Breast epithelium (tissue), 4 donors: ENCODE data around the gene DIP2B. TPM values are rescaled to one million over a fixed set of nuclear protein-coding genes. Genes with fewer than 3 reads are reported as not detected.

Source experiments
- DNase-seq, 2 donors: peaks; one replicate each; pipeline ENCODE4 v3.0.0-alpha.2; 2019; ENCODE audit warnings: low spot score in 2 of 2
- H3K27ac ChIP-seq, 2 donors: fragments of 200-600 bp; sonication (generic) in 1 of 2; one replicate each; pipeline ENCODE4 v1.5.1; 2016 to 2019; ENCODE audit warnings: mild to moderate bottlenecking in 1 of 2
- H3K27me3 ChIP-seq, 2 donors: fragments of 200-600 bp; sonication (generic) in 1 of 2; one replicate each; pipeline versions ENCODE4 v1.5.1 to v1.6.0; 2017 to 2019; ENCODE audit warnings: control low read depth in 1 of 2, mild to moderate bottlenecking in 1 of 2
- H3K36me3 ChIP-seq: fragments of 200-600 bp; one replicate; pipeline ENCODE4 v1.5.1; 2019
- H3K4me1 ChIP-seq, 2 donors: fragments of 200-600 bp; sonication (generic); one replicate each; pipeline ENCODE4 v1.5.1; 2016 to 2019; ENCODE audit warnings: control low read depth in 1 of 2
- H3K4me3 ChIP-seq, 3 donors: fragments of 200-600 bp; sonication (generic); 1 replicate in 2 of 3; 2 replicates in 1 of 3; pipeline ENCODE4 v1.5.1; 2016 to 2019; ENCODE audit warnings: mild to moderate bottlenecking in 3 of 3, moderate library complexity in 2 of 3
- H3K9me3 ChIP-seq, 2 donors: fragments of 200-600 bp; sonication (generic) in 1 of 2; one replicate each; pipeline ENCODE4 v1.5.1; 2016 to 2019; ENCODE audit warnings: control low read depth in 1 of 2
- CTCF ChIP-seq, 3 donors: fragments of 450-650 bp; IDR thresholded peaks; one replicate each; pipeline ENCODE4 v1.5.1; 2016 to 2017; ENCODE audit warnings: antibody characterized with exemption in 3 of 3, mild to moderate bottlenecking in 3 of 3, moderate library complexity in 3 of 3
- POLR2A ChIP-seq: fragments of 450-650 bp; IDR thresholded peaks from one replicate; pipeline ENCODE4 v1.6.1; 2016; ENCODE audit warnings: antibody characterized with exemption, mild to moderate bottlenecking, moderate library complexity
- POLR2AphosphoS5 ChIP-seq, 3 donors: sonication (generic); formaldehyde crosslinking; IDR thresholded peaks; one replicate each; pipeline ENCODE4 v1.6.1; 2017; ENCODE audit warnings: antibody characterized with exemption in 3 of 3
- intact Hi-C: fragments of 100-400 bp; cut with DNase I; formaldehyde crosslinking; loops from one replicate; pipeline ENCODE4 v1.15.1; 2023; ENCODE audit warnings: low total_unique reads
- total RNA-seq, 3 donors: library from RNA; depleted of rRNA; stranded (reverse); fragments of >200 nt; gene quantifications; one replicate each; pipeline ENCODE4 v1.1.0, GENCODE V29; 2016

Gene DIP2B
- total RNA-seq, 3 donors from 2014 or later: 26.6 to 44.8 (median 33.4) TPM

DNA sequence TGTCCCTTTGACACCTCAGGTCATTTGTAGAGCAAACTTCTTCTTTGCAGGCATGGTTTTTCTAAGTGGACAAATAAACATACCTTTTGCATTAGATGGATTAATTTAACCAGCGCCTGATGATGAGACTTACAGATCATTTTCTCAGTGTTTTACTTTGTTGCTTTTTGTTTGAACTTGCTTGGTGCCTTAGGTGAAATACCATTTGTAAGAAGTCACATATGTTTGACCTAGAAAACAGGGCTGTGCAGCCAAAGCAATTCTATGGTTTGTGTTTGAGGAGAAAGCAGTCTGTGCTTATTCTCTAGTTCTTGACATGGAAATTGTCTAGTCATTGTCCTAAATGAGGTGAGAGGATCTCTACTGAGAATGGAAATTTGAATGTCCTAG lies 111.1 kb downstream of the DIP2B start:
- Histone ChIP-seq H3K36me3 (no peaks in the 10 kb centered on the region), H3K27ac (peak overlapping the region; percentile 56 to 73), H3K27me3 (no peaks in the 10 kb centered on the region), H3K4me3 (no peak overlapping the region), H3K9me3 (no peaks in the 10 kb centered on the region), H3K4me1 (peaks cover 0 to 17% of the 10 kb centered on the region in 2 donors)
- intact Hi-C loops: no loop called here
- TF ChIP-seq POLR2A (no peak), POLR2AphosphoS5 (IDR thresholded peaks at IDR 0.05) (no peak)
- peak in 1 of 2 donors; percentile 41 for DNase-seq

GRCh38 chr12:50617657-50618056 lies 112.9 kb downstream of the DIP2B start:
- no peak for DNase-seq
- intact Hi-C loops: no loop called here
- no peaks in the 10 kb centered on the region for H3K36me3 ChIP-seq
- peak overlapping the region; percentile 56 to 73 for H3K27ac ChIP-seq
- no peaks in the 10 kb centered on the region for H3K27me3 ChIP-seq
- TF ChIP-seq POLR2A (no peak), CTCF (IDR thresholded peaks at IDR 0.05) (no peak), POLR2AphosphoS5 (IDR thresholded peaks at IDR 0.05) (no peak)
- H3K9me3 ChIP-seq: no peaks in the 10 kb centered on the region
- H3K4me3 ChIP-seq: no peak overlapping the region
- H3K4me1 ChIP-seq: peaks cover 0 to 18% of the 10 kb centered on the region in 2 donors

- no peaks in the 10 kb centered on the region for H3K9me3 ChIP-seq
- H3K27ac ChIP-seq: peak overlapping the region; percentile 54 to 65
- no peaks in the 10 kb centered on the region for H3K27me3 ChIP-seq
- no peak for DNase-seq
- TF ChIP-seq POLR2AphosphoS5 (IDR thresholded peaks at IDR 0.05): peak in 1 of 3 donors; percentile 6
- TF ChIP-seq POLR2A: no peak
- TF ChIP-seq CTCF (IDR thresholded peaks at IDR 0.05): no peak
- H3K4me1 ChIP-seq: peaks cover 0 to 18% of the 10 kb centered on the region in 2 donors
- intact Hi-C loops: no loop called here
- H3K4me3 ChIP-seq: no peak overlapping the region
- no peaks in the 10 kb centered on the region for H3K36me3 ChIP-seq
Measured at GRCh38 chr12:50618864-50619609, 114.3 kb downstream of the DIP2B start.

DNA sequence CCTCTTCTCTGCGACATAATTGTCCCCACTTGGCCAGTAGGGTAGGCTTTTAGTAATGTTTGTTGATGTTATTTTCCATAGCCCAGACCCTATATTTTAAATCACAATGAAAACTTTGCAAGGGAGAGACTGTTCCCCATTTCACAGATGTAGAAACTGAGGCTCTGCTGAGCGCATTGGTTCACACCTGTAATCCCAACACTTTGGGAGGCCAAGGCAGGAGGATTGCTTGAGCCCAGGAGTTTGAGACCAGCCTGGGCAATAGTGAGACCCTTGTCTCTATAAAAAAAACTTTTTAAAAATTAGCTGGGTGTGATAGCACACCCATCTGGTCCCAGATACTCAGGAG lies 114.8 kb downstream of the DIP2B start:
- peaks cover 0 to 18% of the 10 kb centered on the region in 2 donors for H3K4me1 ChIP-seq
- intact Hi-C loops: no loop called here
- H3K27ac ChIP-seq: peak overlapping the region; percentile 54 to 65
- no peaks in the 10 kb centered on the region for H3K36me3 ChIP-seq
- H3K9me3 ChIP-seq: no peaks in the 10 kb centered on the region
- no peaks in the 10 kb centered on the region for H3K27me3 ChIP-seq
- H3K4me3 ChIP-seq: no peak overlapping the region
- no peak for DNase-seq
- TF ChIP-seq POLR2AphosphoS5 (IDR thresholded peaks at IDR 0.05) (no peak), POLR2A (no peak), CTCF (IDR thresholded peaks at IDR 0.05) (no peak)

- Histone ChIP-seq H3K27ac (peak overlapping the region; percentile 54 to 65), H3K9me3 (no peaks in the 10 kb centered on the region), H3K4me1 (peaks cover 0 to 14% of the 10 kb centered on the region in 2 donors), H3K27me3 (no peaks in the 10 kb centered on the region), H3K36me3 (no peaks in the 10 kb centered on the region), H3K4me3 (no peak overlapping the region)
- no peak for DNase-seq
- no peak for TF ChIP-seq POLR2AphosphoS5 (IDR thresholded peaks at IDR 0.05)
- TF ChIP-seq CTCF (IDR thresholded peaks at IDR 0.05): no peak
- TF ChIP-seq POLR2A: no peak
- intact Hi-C loops: no loop called here
Measured at GRCh38 chr12:50620109-50620977, 115.6 kb downstream of the DIP2B start.
